B cell (primary cell): ENCODE data around the gene MSL3B.

Experiments used
- ATAC-seq: fragments of 200-7000 bp; cut with Tn5 transposase; one replicate; pipeline ENCODE4 v1.10.0; 2021; ENCODE audit warnings: low read depth, mild to moderate bottlenecking, moderate number of reproducible peaks, moderate library complexity
- CTCF ChIA-PET: fragments of 350-600 bp; sonication (Branson Sonifier 250); formaldehyde crosslinking; loops from one replicate; lab custom pipeline; 2021; ENCODE audit warnings: antibody characterized with exemption, inconsistent platforms; lab: Charles Lee
- POLR2A ChIA-PET: fragments of 350-600 bp; sonication (Branson Sonifier 250); formaldehyde crosslinking; loops from one replicate; lab custom pipeline; 2021; ENCODE audit warnings: antibody characterized with exemption; lab: Charles Lee
- DNase-seq: peaks from one replicate; pipeline ENCODE4 v3.0.0; 2013
- H2AFZ ChIP-seq: 2 replicates; pipeline ENCODE4 v1.6.1; 2012; ENCODE audit warnings: mild to moderate bottlenecking, low read depth, low read length; ENCODE audit not compliant: insufficient read depth, poor library complexity, severe bottlenecking
- H3K27ac ChIP-seq, 2 donors: 1 replicate in 1 of 2; 2 replicates in 1 of 2; pipeline ENCODE4 v1.5.1; 2012 to 2013; ENCODE audit warnings: low read length in 2 of 2, mild to moderate bottlenecking in 2 of 2, moderate library complexity in 1 of 2
- H3K27me3 ChIP-seq, 4 experiments: fragments of 200-600 bp in 1 of 4; sonication (generic) in 1 of 4; replicated peaks in 1 of 4; 1 replicate in 2 of 4; 2 replicates in 2 of 4; pipeline versions ENCODE4 v1.6.1 to v1.7.0; 2013 to 2016; ENCODE audit warnings: low read length in 3 of 4, mild to moderate bottlenecking in 2 of 4, mixed read lengths in 1 of 4, moderate library complexity in 1 of 4; ENCODE audit not compliant: insufficient read depth in 4 of 4, control insufficient read depth in 3 of 4; ENCODE audit errors: control extremely low read depth in 1 of 4
- H3K36me3 ChIP-seq, 2 experiments: replicated peaks in 1 of 2; 1 replicate in 1 of 2; 2 replicates in 1 of 2; pipeline versions ENCODE4 v1.6.1 to v1.7.1; 2013; ENCODE audit warnings: low read length in 1 of 2; ENCODE audit not compliant: insufficient read depth in 2 of 2, control insufficient read depth in 1 of 2; ENCODE audit errors: control extremely low read depth in 1 of 2, extremely low read depth in 1 of 2
- H3K4me1 ChIP-seq, 2 donors: fragments of 200-600 bp in 1 of 2; sonication (generic) in 1 of 2; 1 replicate in 1 of 2; 2 replicates in 1 of 2; pipeline versions ENCODE4 v1.5.1 to v1.6.1; 2013 to 2017; ENCODE audit warnings: low read length in 2 of 2; ENCODE audit not compliant: control insufficient read depth in 2 of 2, insufficient read depth in 2 of 2
- H3K4me2 ChIP-seq: replicated peaks from 2 replicates; pipeline ENCODE3; 2012; ENCODE audit warnings: mild to moderate bottlenecking, low read depth, low read length; ENCODE audit not compliant: poor library complexity, severe bottlenecking
- H3K4me3 ChIP-seq, 5 experiments: fragments of 200-600 bp in 1 of 5; sonication (generic) in 1 of 5; 1 replicate in 3 of 5; 2 replicates in 2 of 5; pipeline versions ENCODE4 v1.5.1 to v1.7.0; 2011 to 2016; ENCODE audit warnings: low read length in 4 of 5, mild to moderate bottlenecking in 4 of 5, low read depth in 2 of 5, control low read depth in 1 of 5, moderate library complexity in 1 of 5; ENCODE audit not compliant: insufficient read depth in 1 of 5; ENCODE audit errors: control extremely low read depth in 1 of 5, extremely low read depth in 1 of 5
- H3K79me2 ChIP-seq: fragments of 200-600 bp; sonication (generic); one replicate; pipeline ENCODE4 v1.6.0; 2016; ENCODE audit warnings: low read length; ENCODE audit not compliant: control insufficient read depth, insufficient read depth
- H3K9ac ChIP-seq: fragments of 200-600 bp; sonication (generic); 2 replicates; pipeline ENCODE4 v1.6.1; 2017; ENCODE audit warnings: mild to moderate bottlenecking, low read length, moderate library complexity
- H3K9me3 ChIP-seq, 3 donors: one replicate each; pipeline versions ENCODE4 v1.6.1 to v1.7.1; 2013; ENCODE audit warnings: low read length in 2 of 3; ENCODE audit not compliant: control insufficient read depth in 2 of 3, insufficient read depth in 1 of 3; ENCODE audit errors: control extremely low read depth in 1 of 3
- H4K20me1 ChIP-seq: 2 replicates; pipeline ENCODE4 v1.6.0; 2012; ENCODE audit warnings: mild to moderate bottlenecking, low read length; ENCODE audit not compliant: insufficient read depth, control insufficient read depth, poor library complexity, severe bottlenecking
- H3K27ac Mint-ChIP-seq: one replicate; pipeline ENCODE4 v1.8.0; 2021; ENCODE audit warnings: mixed read lengths
- H3K27me3 Mint-ChIP-seq: one replicate; pipeline ENCODE4 v1.8.0; 2021; ENCODE audit warnings: mixed read lengths
- H3K4me1 Mint-ChIP-seq: one replicate; pipeline ENCODE4 v1.8.0; 2021; ENCODE audit warnings: mixed read lengths
- H3K4me3 Mint-ChIP-seq: one replicate; pipeline ENCODE4 v1.8.0; 2021; ENCODE audit warnings: mixed read lengths
- H3K9me3 Mint-ChIP-seq: one replicate; pipeline ENCODE4 v1.8.0; 2022; ENCODE audit warnings: mixed read lengths; ENCODE audit not compliant: insufficient read depth
- EZH2 ChIP-seq: IDR thresholded peaks from 2 replicates; pipeline ENCODE4 v1.6.1; 2012; ENCODE audit warnings: borderline replicate concordance, low read depth, mild to moderate bottlenecking, moderate library complexity, low read length; ENCODE audit not compliant: insufficient read depth, poor library complexity, severe bottlenecking
- WGBS: methylation state at CpG from one replicate; pipeline ENCODE4 v1.1.5; 2013; ENCODE audit warnings: missing lambda C conversion rate; ENCODE audit not compliant: insufficient coverage; 5-methylcytosine and 5-hydroxymethylcytosine counted together
- intact Hi-C: fragments of 100-400 bp; cut with micrococcal nuclease; formaldehyde crosslinking; loops from one replicate; pipeline ENCODE4 v1.10.0; 2022
- TF ChIP-seq, protein P1 (sequence below): fragments of 200-600 bp; IDR thresholded peaks from one replicate; pipeline ENCODE4 v1.8.0; 2022; ENCODE audit warnings: antibody characterized with exemption, mild to moderate bottlenecking

MSL3B gene

DNA sequence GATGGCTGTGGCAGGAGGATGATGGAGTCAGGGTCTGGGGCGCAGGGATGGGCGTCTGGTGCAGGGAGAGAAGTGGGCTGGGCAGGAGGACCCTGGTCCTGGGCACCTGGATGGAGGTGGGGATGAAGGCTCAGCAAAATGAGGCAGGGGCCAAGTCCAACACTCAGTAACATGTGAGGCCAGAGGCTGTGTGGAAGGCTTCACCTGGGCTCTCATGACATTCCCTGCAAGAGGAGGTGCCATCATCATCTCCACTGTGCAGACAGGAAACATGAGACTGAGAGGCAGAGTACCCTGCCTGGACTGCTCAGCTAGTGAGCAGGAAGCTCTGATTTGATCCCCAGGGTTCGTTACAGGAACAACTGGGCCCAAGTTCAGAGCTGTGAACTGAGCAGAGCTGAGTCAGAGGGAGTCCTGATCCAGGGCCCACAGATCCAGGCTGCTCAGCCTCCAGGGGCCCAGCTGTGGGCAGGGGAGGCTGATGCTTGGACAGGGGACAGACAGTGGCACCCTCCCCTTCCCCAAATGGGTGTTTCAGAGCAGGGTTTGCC lies 50.8 kb downstream of the MSL3B start:
- no peak overlapping the region for H3K4me2 ChIP-seq
- DNase-seq (no peak), ATAC-seq (no peak)
- peaks cover 0 to 5% (median 0%) of the 10 kb centered on the region in 4 experiments for H3K27me3 ChIP-seq
- POLR2A ChIA-PET = no interaction called here
- no peak overlapping the region for H3K27ac ChIP-seq
- peaks cover 0 to 6% (median 0%) of the 10 kb centered on the region in 3 donors for H3K9me3 ChIP-seq
- H2AFZ ChIP-seq = no peak overlapping the region
- no peak overlapping the region for H3K27ac Mint-ChIP-seq
- no peaks in the 10 kb centered on the region for H3K36me3 ChIP-seq
- intact Hi-C loops = no loop called here
- peaks cover 13% of the 10 kb centered on the region for H3K27me3 Mint-ChIP-seq
- no peak overlapping the region for H3K9ac ChIP-seq
- no peaks in the 10 kb centered on the region for H3K4me1 ChIP-seq
- WGBS = 81% methylated on average over 3 of the region's 3 CpGs
- TF ChIP-seq, protein P1, sequence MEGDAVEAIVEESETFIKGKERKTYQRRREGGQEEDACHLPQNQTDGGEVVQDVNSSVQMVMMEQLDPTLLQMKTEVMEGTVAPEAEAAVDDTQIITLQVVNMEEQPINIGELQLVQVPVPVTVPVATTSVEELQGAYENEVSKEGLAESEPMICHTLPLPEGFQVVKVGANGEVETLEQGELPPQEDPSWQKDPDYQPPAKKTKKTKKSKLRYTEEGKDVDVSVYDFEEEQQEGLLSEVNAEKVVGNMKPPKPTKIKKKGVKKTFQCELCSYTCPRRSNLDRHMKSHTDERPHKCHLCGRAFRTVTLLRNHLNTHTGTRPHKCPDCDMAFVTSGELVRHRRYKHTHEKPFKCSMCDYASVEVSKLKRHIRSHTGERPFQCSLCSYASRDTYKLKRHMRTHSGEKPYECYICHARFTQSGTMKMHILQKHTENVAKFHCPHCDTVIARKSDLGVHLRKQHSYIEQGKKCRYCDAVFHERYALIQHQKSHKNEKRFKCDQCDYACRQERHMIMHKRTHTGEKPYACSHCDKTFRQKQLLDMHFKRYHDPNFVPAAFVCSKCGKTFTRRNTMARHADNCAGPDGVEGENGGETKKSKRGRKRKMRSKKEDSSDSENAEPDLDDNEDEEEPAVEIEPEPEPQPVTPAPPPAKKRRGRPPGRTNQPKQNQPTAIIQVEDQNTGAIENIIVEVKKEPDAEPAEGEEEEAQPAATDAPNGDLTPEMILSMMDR = no peak
- no peak for TF ChIP-seq EZH2
- H3K79me2 ChIP-seq = no peaks in the 10 kb centered on the region
- H3K4me3 ChIP-seq = no peak overlapping the region
- H3K4me1 Mint-ChIP-seq = no peaks in the 10 kb centered on the region
- no peaks in the 10 kb centered on the region for H3K9me3 Mint-ChIP-seq
- H4K20me1 ChIP-seq = no peaks in the 10 kb centered on the region
- CTCF ChIA-PET = no interaction called here
- no peak overlapping the region for H3K4me3 Mint-ChIP-seq

DNA sequence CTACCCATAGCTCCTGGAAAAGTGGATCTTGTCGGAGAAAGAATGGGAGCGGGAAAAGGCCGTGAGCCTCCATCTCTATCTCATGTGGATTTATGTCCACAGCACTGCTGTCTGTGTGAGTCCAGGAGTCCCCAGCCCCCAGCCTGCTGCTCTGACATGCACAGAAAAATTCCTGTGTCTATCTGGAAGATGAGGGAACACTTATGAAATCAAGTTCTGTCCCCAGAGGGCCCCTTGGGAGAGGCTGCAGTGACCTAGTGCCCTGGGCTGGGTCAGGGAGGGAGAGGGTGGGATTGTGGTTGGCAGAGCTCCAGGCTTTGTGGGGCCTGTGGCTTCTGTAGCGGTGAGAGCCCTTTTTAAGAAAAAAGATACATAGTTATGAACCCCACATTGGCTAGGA lies 51.4 kb downstream of the MSL3B start:
- no peak overlapping the region for H3K27ac Mint-ChIP-seq
- Histone ChIP-seq H3K79me2 (no peaks in the 10 kb centered on the region), H3K9me3 (peaks cover 0 to 6% (median 0%) of the 10 kb centered on the region in 3 donors), H3K4me3 (no peak overlapping the region), H2AFZ (no peak overlapping the region), H4K20me1 (no peaks in the 10 kb centered on the region), H3K4me2 (no peak overlapping the region), H3K27ac (no peak overlapping the region), H3K27me3 (peaks cover 0 to 5% (median 0%) of the 10 kb centered on the region in 4 experiments), H3K9ac (no peak overlapping the region), H3K36me3 (no peaks in the 10 kb centered on the region), H3K4me1 (no peaks in the 10 kb centered on the region)
- no peaks in the 10 kb centered on the region for H3K9me3 Mint-ChIP-seq
- CTCF ChIA-PET = interaction anchor here (0.6 kb wide), 1 partner anchor 691 kb away, joined by 3 read pairs; no protein-coding TSS in a partner anchor
- H3K4me3 Mint-ChIP-seq = no peak overlapping the region
- ATAC-seq (no peak), DNase-seq (no peak)
- TF ChIP-seq EZH2 = no peak
- TF ChIP-seq, protein P1 = no peak
- POLR2A ChIA-PET = no interaction called here
- intact Hi-C loops = no loop called here
- peaks cover 16% of the 10 kb centered on the region for H3K27me3 Mint-ChIP-seq
- H3K4me1 Mint-ChIP-seq = no peaks in the 10 kb centered on the region
- WGBS = 88% methylated on average over 3 of the region's 4 CpGs
